NT2/D1 (cell line): ENCODE results near the gene OR51A7.

Source experiments
- SUZ12 ChIP-seq: IDR thresholded peaks from 2 replicates; pipeline ENCODE4 v1.6.1; 2011; ENCODE audit not compliant: insufficient read length, insufficient read depth; ENCODE audit errors: extremely low read depth
- YY1 ChIP-seq: IDR thresholded peaks from 2 replicates; pipeline ENCODE4 v1.6.1; 2011; ENCODE audit not compliant: insufficient read length, insufficient read depth
- ZNF274 ChIP-seq: IDR thresholded peaks from 2 replicates; pipeline ENCODE4 v1.6.1; 2011; ENCODE audit warnings: mild to moderate bottlenecking, low read depth, low read length

GRCh38 chr11:4891996-4892640 lies 11.5 kb upstream of the OR51A7 start:
- TF ChIP-seq SUZ12 = no peak
- no peak for TF ChIP-seq YY1
- TF ChIP-seq ZNF274 = no peak
